NCI-H2196 (cell line): ENCODE data around the gene XRCC4.

Source experiments
- DNase-seq: peaks from one replicate; lab custom pipeline; 2025; ENCODE audit not compliant: unreplicated experiment; lab: John Stamatoyannopoulos, UW

XRCC4 gene

DNA sequence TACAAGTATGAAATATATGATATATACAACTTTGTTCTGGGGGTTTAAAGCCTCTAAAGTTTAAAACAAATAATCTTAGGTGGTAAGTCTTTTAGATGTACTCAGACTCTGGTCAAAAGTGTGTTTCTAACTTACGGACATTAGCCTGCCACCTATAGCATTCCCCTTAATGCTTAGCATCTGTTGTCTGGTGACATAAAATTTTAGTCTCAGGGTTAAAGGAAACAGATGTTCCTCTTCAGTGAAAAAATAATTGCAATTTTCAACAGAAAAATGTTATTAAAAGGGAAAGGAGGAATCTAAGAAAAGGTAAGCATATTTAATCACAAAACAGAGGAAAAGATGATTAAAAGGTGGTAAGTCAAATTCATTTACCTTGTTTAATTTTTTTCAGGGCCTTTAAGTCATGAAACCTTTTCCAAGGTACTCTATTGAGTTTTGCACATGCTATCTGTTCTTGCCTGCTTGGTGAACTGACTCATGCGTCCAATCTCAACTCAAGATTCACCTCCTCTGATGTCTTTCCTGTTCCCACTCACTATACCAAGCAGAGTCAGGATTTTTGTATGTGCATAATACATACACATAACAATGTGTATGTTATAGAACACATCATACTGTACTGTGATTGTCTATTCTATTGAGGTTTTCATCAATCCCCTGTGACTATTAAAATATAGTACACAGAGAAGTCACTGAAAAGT, 8.1 kb upstream of the XRCC4 start:
- no peak for DNase-seq

DNA sequence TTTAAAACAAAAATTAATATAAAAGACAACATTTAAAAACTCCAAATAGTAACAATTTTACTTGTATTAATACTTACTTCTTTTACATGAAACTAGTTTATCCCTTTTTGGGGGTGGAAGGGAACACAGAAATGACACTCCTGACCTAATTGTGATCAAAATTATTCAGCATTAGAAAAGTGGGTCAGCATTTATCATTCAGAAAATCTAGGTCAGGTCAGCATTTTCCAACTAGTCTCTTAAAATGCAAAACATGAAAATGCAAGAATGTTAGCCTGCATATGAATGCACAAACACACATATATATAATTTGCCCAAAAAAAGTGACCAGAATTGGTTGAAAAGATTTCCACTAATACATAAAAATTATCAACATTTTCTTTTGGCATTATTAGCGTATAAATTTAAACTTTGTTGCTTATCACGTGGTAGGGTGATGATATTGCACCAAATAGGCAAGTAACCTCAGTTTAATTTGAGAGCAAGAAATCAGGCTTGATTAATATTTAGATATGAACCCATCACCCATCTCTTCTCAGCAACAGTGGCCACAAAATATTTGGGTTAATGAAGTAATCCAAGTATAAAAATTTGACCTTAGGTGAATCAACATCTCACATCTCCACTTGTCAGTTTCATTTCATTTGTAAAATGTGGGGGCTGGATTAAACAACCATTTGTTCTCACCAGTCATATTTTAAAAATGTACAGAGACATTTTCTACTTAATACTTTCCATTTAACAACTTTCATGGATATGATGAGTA, 5.9 kb upstream of the XRCC4 start:
- no peak for DNase-seq

DNA sequence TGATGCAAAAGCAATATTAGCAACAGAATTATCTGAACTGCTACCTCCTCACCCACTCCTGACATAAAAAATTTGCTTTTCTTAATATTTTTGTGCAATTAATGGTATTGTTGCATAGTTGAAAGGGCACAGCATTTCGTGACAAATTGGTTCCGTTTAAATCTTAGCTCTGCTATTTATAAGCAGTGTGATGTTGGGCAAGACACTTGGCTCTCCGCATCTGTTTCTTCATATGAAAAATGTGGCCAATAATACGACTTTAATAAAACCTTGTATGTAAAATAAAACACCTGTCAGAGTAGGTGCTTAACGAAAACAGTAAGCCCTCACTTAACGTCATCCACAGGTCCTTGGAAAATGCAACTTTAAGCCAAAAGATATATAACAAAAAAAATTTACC, 4.4 kb upstream of the XRCC4 start:
- no peak for DNase-seq

DNA sequence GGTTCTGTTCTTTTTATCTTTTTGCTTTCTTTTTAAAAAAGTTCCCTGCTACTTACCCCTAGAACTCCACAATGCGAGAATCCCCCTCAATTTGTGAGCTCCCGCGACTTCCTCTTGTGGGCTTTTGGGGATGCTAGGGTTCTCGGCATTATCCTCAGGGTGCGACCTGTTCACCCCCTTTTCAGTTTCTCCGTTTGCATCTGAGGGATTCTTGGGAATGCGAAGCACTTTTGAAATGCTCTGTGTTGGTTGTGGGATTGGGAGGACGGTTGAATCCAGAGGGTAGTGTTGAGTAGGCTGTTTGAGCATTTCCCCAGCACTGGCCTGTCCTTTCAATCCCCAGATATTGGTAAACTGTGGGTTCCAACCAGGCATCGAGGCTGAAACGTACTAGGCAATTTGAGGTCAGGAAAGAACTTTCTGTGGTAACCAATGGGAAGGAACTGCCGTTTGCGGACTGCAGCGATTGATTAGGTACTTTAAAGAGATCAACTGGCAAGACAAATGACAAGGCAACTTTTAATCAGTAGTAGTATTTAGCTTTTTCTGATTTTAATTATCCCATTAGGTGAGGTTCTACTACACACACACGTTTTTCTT, 415 bp downstream of the XRCC4 start:
- no peak for DNase-seq

DNA sequence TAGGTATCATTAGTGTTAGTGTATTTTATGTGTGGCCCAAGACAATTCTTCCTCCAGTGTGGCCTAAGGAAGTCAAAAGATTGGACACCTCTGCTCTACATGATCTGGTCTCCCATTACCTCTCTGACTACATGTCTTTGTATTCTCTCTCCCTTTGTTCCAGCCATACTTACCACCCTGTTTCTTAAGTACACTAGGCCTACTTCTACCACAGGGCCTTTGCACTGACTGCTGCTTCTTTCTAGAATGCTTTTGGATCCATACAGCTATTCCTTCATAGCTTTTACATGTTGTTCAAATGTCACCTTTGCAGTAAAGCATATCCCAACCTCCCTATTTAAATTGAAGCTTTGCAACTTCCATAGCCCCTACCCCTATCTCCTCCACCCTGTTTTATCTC, 5.4 kb downstream of the XRCC4 start:
- no peak for DNase-seq

DNA sequence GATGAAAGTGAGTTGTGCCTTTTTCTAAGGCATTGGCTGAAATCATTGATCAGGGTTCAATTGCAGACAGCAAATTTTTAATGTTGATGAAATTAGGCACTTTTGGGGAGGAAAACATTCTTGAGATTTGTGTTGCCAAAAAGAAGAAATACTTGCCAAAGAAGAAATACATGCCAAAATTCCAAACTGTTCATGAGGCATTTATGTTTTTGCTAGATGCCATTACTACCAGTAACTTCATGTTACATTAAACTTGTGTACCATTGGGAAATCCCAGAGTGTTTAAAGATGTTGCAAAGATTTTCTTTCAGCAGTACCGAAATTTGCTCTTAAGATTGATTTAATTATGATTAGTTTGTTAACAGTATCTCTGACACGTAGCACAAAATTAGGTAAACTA, 7.0 kb downstream of the XRCC4 start:
- no peak for DNase-seq

DNA sequence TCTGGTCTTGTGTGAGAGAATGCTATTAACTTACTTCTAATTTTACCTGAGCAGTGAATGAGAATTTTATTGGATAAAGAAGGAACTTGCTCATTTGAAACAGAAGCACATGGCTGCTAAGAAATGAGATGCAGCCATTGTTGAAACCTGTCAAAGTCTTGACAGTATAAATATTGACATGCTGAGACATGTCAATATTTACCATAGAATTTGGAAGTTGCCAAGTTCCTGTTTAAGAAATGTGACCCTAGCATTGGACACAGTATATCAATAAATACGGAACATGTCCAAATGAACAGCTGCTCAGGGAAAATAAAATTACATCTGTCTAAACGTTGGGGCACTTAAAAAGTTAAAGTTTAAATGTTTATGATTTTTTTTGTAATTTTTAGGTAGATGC, 7.8 kb downstream of the XRCC4 start:
- no peak for DNase-seq

DNA sequence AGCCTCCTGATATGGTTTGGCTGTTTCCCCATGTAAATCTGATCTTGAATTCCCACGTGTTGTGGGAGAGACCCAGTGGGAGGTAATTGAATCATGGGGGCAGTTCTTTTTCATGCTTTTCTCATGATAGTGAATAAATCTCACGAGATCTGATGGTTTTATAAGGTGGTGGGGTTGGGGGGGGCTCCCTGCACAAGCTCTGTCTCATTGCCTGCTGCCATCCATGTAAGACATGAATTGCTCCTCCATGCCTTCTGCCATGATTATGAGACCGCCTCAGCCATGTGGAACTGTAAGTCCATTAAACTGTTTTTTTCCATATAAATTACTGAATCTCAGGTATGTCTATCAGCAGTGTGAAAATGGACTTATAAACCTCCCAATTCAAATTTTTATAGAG, 12.8 kb downstream of the XRCC4 start:
- DNase-seq: no peak

DNA sequence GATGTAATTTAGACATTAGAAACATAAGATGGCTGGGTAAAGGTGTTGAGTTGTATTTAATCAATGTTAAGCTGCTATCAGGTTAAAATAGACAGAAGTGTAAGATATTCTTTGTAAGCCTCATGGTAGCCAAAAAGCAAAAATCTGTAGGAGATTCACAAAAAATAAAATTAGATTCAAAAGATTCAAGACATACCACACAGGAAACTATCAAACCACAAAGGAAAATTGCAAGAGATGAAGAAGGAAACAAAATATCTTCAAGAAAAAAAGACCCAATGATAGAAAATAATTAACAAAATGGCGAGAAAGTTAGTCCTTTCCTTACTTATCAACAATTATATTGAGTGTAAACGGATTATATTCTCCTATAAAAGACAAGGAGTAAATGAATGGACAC, 15.3 kb downstream of the XRCC4 start:
- DNase-seq: no peak

DNA sequence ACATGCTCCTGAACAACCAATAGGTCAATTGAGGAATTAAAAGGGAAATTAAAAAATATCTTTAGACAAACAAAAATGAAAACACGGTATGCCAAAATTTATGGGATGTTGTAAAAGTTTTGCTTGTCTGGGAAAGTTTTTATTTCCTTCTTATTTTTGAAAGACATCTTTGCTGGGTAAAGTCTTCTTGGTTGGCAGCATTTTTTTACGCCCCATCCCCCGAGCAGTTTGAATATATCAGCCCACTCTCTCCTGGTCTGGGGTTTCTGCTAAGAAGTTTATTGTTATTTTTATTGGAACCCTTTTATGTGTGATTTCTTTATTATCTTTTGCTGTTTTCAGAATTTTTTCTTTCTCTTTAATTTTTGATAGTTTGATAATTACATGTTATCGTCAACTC, 16.3 kb downstream of the XRCC4 start:
- DNase-seq: no peak

DNA sequence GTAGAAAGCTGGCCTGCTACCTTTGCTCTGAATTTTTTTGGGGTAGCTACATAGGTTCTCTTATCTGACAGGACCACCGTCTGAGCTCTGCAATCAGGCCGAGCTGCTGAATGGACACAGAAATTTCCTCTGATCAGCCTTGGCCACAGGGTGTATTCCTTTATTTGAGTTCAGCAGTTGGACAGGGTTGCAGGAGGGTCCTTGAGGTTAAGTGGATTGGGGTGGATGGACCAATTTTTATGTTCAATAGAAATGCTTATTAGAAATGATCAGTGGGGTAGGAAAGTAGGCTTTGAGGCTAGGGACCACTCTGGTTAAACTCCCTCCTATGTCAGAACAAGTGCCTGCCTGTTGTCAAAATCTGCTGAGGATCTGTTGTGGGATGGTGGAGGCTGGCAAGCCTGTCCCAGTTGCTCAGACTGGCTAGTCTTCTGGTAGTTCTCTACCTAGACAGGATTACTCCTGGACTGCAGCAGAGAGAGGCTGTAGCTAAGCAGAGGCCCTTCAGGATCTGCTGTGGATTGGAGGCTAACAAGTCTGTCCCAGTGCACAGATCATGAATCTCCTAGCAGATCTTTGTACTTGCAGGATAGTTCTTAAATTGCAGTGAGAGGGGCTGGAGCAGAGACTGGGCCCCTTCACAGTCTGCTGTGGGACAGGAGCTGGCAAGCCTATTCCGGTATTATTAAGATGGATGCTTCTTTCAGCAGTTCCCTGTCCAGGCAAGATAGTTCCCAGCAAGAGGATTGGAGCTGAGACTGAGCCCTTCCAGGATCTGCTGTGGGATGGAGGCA, 18.0 kb downstream of the XRCC4 start:
- DNase-seq: no peak

DNA sequence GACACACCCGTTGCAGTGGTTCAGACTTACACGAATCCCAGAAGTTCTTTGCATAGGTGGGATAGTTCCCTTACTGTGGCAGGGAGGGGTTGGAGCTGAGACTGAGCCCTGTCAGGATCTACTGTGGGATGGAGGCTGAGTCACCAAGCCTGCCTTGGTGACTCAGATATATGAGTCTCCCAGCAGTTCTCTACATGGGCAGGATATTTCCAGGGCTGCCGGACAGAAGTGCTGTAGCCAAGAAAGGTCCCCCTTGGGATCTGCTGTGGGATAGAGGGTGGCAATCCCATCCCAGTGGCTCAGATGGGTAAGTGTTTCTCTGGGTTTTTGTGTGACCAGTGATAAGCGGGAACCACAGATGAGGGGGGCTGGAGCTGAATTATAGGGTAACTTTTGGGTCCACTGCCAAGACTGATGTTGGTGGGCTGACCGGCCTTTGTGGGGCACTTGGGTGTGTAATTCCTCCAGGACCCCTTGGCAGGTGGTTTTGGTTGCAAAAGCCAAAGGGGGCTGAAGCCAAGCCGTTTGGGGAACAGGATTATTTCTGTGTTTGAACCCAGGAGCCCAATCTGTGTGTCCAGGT, 18.7 kb downstream of the XRCC4 start:
- no peak for DNase-seq

DNA sequence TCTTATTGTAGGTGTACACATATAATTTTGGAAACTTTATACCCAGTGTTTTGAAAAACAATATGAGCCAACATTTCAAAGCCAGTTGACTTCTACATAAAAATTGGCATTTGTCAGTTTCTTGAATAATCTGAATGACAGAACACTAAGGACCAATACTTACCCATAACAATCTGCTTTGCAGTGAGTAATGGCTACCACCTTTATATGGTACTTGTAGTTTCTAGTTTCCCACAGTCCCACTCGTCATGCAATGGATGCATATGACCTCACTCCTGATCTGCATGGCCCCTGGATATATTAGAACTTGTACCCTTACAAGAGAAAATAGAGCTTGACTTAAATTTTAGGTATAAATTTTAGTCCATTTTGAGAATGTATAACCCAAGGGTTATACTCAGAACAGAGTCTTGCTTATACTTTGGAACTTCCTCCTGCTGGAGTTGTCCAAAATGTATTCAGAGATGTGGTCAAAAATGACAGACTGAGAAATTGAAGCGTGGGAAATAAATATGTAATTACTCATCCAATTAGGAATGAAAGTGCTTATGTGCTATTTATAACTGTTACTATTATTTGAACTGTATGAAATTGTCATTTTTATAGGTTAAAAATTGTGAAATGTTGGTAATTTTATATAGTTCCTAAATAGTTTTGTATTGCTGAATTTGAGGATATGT, 19.5 kb downstream of the XRCC4 start:
- no peak for DNase-seq

DNA sequence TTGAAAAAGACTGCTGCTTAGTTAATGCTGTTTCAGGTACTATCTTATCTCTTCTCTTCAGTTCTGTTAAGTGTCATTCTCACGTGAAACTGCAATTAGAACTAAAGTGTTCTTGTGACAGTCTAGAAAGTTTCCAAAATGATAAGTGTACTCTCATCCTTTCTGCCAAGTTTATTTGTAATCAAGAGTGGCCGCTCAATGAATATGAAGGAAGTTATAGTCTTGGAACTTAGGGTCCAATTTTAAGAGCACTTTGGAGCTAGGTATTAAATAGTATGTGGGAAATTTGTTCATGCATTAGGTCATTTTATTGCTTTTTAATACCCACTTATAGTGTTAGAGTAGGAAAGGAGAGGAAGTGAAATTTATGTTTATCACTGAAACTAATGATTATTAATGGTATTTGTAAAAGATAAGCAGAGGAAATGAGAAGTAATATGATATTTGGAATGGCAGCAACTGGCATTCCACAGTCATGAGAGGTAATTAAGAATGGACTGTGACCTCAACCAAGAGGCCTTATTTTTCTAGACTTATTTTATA, 20.4 kb downstream of the XRCC4 start:
- no peak for DNase-seq

DNA sequence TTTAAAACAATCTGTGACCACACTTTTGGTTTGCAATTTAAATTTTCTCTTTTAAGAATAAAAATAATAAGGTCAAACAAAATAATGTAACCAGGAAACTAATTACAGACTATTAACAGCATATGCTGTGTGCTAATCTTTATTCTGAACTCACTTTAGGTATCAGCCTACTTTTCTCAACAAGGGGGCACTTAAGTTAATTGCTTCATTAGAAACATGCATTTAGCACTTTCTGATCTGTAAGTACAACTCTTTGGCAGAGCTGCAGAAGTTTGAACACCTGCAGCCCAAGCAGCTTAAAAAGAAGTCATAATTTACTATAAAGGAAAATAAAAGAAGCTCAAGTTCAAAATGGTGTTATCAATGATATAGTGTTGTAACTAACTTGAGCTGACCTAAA, 21.7 kb downstream of the XRCC4 start:
- DNase-seq: no peak

DNA sequence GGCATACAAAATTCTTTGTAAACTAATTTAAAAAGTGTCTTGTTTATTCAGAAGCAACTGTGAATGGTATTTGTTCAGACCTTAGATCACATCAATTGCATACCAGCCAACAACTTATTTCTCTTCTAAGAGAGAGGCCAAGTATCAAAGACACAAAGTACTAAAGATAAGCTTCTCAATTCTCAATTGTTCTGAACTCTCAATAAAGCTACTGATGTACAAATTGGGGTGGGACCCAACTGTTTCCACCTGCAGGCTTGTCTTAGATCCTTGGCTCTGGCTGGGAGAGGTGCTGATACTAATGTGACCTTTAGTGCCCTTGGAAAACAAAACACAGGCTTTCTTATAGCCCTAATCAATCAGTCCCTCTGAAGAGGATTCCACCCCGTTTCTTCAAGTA, 22.1 kb downstream of the XRCC4 start:
- DNase-seq: no peak

DNA sequence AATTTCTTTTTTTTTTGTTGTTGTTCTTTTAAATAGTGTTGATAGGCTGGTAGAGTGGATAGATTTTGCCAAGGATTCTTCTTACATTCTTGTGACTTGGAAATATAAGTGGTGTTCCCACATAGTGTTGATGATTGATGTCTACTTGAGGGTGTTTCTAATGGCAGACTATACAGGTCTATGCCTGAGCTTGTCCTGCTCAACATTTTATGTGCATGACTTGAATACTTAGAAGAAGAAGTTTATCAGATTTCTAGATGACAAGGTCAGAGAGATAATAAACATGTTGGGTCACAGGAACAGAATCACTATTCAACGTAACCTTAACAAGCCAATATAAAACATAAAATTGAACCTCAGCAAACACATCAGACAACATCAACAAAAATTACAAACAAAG, 24.2 kb downstream of the XRCC4 start:
- DNase-seq: no peak

DNA sequence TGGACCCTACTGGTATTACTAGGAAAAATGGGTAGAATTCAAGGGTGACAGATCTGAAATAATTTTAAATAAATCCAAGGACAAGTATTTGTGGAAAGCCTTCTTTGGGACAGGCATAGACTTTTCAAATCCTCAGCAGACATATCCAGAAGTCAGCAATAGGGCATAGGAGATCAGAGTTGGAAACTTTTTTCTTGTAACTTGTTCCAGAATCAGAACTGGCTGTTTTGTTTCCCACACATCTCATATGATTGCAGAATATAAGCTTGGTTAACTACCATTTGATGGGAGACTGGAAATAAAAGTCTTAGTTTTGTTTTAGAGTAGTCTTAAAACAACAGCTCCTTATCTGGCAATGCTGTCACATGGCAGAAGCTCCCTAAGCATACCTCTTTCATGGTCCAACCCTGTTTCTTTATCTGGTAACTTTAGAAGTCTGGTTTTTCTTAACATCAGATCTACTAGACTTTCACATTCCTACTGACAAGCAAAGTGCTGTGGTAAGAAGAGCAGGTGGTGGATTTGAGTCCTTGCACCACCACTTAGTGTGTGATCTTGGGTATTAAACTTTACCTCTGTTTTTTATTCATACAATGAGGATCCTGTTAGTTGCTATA, 25.1 kb downstream of the XRCC4 start:
- DNase-seq: no peak

DNA sequence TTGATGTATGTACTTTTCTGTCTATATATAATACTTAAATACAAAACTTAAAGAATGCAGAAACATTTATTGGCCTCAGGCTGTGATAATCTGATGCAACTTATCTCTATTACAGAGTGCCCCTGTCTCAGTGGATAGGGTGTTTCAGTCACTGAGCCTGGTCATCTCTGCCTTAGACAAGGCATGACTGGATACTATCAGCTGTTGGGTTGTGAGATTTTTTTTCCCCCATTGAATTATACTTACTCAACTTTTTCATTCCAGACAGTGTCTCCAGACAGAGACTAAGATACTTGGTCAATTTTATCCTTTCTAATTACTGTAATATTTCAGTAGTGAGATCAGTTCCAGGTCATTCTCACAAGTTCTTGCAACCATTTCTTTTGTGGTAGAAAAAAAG, 26.7 kb downstream of the XRCC4 start:
- no peak for DNase-seq
